HepG2 (cell line): ENCODE measurements around the gene MXRA8. TPM values are rescaled to one million over a fixed set of nuclear protein-coding genes. Genes with fewer than 3 reads are reported as not detected.

Experiments used
- BRCA1 ChIP-seq: sonication (generic); formaldehyde crosslinking; IDR thresholded peaks from 2 replicates; pipeline ENCODE4 v1.4.0; 2020; ENCODE audit warnings: missing genetic modification reagents
- CBFB ChIP-seq: sonication (generic); formaldehyde crosslinking; IDR thresholded peaks from 2 replicates; pipeline ENCODE4 v1.4.0; 2020; ENCODE audit warnings: missing genetic modification reagents
- DNMT3B ChIP-seq: conservative IDR thresholded peaks from 2 replicates; pipeline ENCODE4 v1.6.1; 2016; ENCODE audit warnings: missing biosample characterization, control low read depth
- HNF1A ChIP-seq, 2 experiments: sonication (generic) in 1 of 2; formaldehyde crosslinking in 1 of 2; IDR thresholded peaks; 2 replicates each; pipeline versions ENCODE4 v1.4.0 to v1.6.1; 2016 to 2020; ENCODE audit warnings: borderline replicate concordance in 1 of 2, low read depth in 1 of 2, mild to moderate bottlenecking in 1 of 2, missing genetic modification reagents in 1 of 2
- HNF1B ChIP-seq: sonication (generic); formaldehyde crosslinking; IDR thresholded peaks from 2 replicates; pipeline ENCODE4 v1.5.1; 2020; ENCODE audit warnings: mild to moderate bottlenecking, moderate library complexity, missing genetic modification reagents
- NR2C2 ChIP-seq: sonication (generic); formaldehyde crosslinking; IDR thresholded peaks from 2 replicates; pipeline ENCODE4 v1.4.0; 2020; ENCODE audit warnings: missing genetic modification reagents, mild to moderate bottlenecking, moderate library complexity, borderline replicate concordance
- SP2 ChIP-seq: sonication (generic); formaldehyde crosslinking; IDR thresholded peaks from 2 replicates; pipeline ENCODE4 v1.5.1; 2020; ENCODE audit warnings: mild to moderate bottlenecking, missing genetic modification reagents
- THAP11 ChIP-seq: IDR thresholded peaks from 2 replicates; pipeline ENCODE4 v1.6.1; 2016; ENCODE audit warnings: missing biosample characterization, missing genetic modification reagents
- ZBTB37 ChIP-seq: sonication (generic); formaldehyde crosslinking; IDR thresholded peaks from 2 replicates; pipeline ENCODE4 v1.4.0; 2020; ENCODE audit warnings: mild to moderate bottlenecking, missing genetic modification reagents
- ZBTB38 ChIP-seq: sonication (generic); formaldehyde crosslinking; IDR thresholded peaks from 2 replicates; pipeline ENCODE4 v1.5.1; 2020; ENCODE audit warnings: mild to moderate bottlenecking, missing genetic modification reagents
- ZBTB7A ChIP-seq: sonication (generic); formaldehyde crosslinking; IDR thresholded peaks from 2 replicates; pipeline ENCODE4 v1.8.0; 2022; ENCODE audit warnings: mild to moderate bottlenecking, missing genetic modification reagents
- ZNF646 ChIP-seq: sonication (generic); formaldehyde crosslinking; IDR thresholded peaks from 2 replicates; pipeline ENCODE4 v1.9.0; 2021; ENCODE audit warnings: mild to moderate bottlenecking, missing genetic modification reagents
- ZSCAN25 ChIP-seq: sonication (generic); formaldehyde crosslinking; IDR thresholded peaks from 2 replicates; pipeline ENCODE4 v1.8.0; 2022; ENCODE audit warnings: mild to moderate bottlenecking, missing genetic modification reagents
- polyA plus RNA-seq, 8 experiments: library from polyadenylated mRNA; depleted of rRNA in 3 of 8; stranded (reverse) in 7 of 8; unstranded in 1 of 8; fragments of >200 nt; fragmentation: Illumina TruSeq in 4 of 8; extraction: Trizol in 4 of 8; gene quantifications; 2 replicates each; pipeline versions ENCODE4 v1.2.1 to v1.2.3, GENCODE V29; 2011 to 2016; ENCODE audit warnings: low read depth in 4 of 8, missing spikeins in 1 of 8, mixed read lengths in 1 of 8; ENCODE audit not compliant: insufficient read depth in 1 of 8
- total RNA-seq, 5 experiments: library from RNA; depleted of rRNA; stranded (reverse); fragments of >200 nt; fragmentation: Illumina TruSeq; extraction: Trizol; gene quantifications; 2 replicates each; pipeline ENCODE4 v1.2.3, GENCODE V29; 2016; ENCODE audit warnings: low read depth in 1 of 5

MXRA8 gene
- total and polyA plus RNA-seq, 2 of the 13 experiments (the other 11 are each of a cell fraction or from before 2014, with no cell fraction given) = 19.8 to 44.8 TPM

- TF ChIP-seq HNF1A (IDR thresholded peaks at IDR 0.05; ENCODE audit: low read depth) (no peak), HNF1A (CRISPR knock-in tag; IDR thresholded peaks at IDR 0.05; ENCODE audit: borderline replicate concordance) (peak; percentile 33; the same call in 1 of the 2 replicates), CBFB (CRISPR knock-in tag) (peak; percentile 51; the same call in 1 of the 2 replicates), ZBTB7A (CRISPR knock-in tag) (peak; percentile 88), DNMT3B (CRISPR knock-in tag) (no peak), NR2C2 (no peak), ZBTB38 (CRISPR knock-in tag) (no peak), ZBTB37 (no peak), HNF1B (CRISPR knock-in tag) (peak; percentile 38; the same call in 1 of the 2 replicates), ZNF646 (CRISPR knock-in tag) (no peak), BRCA1 (no peak), ZSCAN25 (CRISPR knock-in tag) (peak; percentile 20; the same call in 1 of the 2 replicates), SP2 (no peak), THAP11 (CRISPR knock-in tag) (peak; percentile 76)
These were observed at the start of gene MXRA8 (continued) for GRCh38 chr1:1358433-1359271.
